LNCAP (cell line): ENCODE measurements around the gene ASPSCR1.

ENCODE experiments used
- CTCF ChIP-seq: fragments of 450-650 bp; IDR thresholded peaks from 2 replicates; pipeline ENCODE4 v1.5.1; 2017; ENCODE audit warnings: mild to moderate bottlenecking

Gene ASPSCR1

GRCh38 chr17:82047914-82048570, 70.6 kb downstream of the ASPSCR1 start:
- no peak for TF ChIP-seq CTCF

DNA sequence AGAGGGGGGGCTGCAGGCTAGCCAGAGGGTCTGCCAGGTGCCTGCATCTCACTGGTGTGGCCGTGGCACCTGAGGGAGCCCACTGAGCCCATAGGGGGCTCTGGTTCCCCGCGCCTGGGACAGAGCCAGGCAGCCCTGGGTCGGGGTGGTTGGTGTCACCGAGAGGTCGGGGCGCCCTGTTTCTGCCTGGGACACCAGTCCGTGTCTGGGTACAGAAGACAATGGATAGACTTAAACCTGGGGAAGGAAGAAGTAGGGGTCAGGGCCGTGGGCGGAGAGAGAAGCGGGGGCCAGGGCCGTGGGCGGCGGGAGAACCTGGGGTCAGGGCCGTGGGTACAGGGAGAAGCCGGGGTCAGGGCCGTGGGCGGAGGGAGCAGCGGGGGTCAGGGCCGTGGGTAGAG, 71.1 kb downstream of the ASPSCR1 start:
- no peak for TF ChIP-seq CTCF

- no peak for TF ChIP-seq CTCF
Measured at GRCh38 chr17:82049106-82049505, 71.7 kb downstream of the ASPSCR1 start.

GRCh38 chr17:82049521-82049971, 72.1 kb downstream of the ASPSCR1 start:
- no peak for TF ChIP-seq CTCF

DNA sequence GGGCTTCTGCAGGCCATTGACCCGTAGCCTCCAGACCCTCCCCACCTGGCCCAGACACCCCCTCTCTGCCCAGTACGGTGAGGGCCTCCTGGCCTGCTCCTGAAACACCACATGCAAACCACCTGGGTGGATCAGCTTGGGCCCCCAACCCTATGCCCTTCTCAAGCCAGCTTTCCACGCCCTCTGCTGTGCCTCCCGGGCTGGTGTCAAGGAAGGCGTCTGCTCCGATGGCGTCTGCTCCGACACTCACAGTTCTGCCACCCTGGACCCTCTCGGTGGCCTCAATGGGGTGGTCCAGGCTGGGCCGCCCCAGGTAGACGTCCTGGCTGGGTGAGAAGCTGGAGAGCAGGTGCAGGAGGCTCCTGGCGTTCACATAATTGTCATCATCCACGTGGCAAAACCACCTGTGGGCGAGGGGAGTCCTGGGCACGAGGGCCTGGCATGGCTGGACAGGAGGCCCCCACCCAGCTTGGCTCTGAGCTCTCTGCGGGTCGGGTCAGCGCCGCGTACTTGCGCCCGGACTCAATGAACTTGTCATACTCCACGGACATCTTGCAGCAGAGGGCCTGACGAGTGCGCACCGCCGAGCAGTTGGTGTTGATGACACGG, 72.8 kb downstream of the ASPSCR1 start:
- no peak for TF ChIP-seq CTCF

DNA sequence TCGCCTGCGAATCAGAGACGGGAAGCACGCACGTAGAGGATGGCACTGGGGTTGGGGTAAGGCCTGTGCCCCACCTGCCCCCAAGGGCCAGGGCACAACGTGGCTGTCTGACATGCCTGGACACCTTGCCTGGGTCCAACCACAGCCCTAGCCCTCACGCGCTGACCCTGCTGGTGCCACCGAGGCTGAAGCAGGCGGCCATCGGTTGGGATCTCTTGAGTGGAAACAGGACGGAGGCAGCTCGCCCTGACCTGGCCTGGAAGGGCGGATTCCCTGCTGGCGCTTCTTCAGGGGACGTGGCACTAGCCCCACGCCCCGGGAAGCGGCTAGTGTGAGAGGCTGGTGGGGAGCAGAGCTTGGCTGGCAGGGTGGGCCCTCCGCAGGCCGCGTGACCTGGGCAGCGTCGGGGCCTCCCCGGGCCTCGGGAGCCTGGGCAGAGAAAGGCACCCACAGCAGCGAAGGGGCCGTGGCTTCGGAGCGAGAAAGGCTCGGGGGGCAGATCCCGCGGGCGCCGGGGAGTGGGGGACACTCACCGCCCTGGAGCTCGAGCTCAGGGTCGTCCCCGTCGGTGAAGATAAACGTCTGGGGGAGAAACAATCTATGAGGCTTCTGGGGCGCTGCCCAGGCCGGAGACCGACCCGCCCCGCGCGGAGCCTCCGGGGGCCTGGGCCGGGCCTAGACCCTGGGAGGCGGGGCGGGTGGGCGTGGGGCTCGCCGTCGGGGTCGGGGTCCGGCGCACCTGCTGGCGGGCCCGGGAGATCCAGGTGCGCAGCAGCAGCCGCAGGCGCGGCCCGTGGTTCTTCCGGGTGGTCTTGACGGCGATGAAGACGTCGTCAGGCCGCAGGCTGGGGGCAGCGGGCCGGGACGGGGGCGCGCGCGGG, 73.6 kb downstream of the ASPSCR1 start:
- TF ChIP-seq CTCF = no peak

- TF ChIP-seq CTCF = no peak
Measured at GRCh38 chr17:82051776-82052637, 74.6 kb downstream of the ASPSCR1 start, which contains the start of the genes GPS1 and RFNG. Gene GPS1, plus strand, starts transcription at chr17:82051898. Its CDS starts 34 bp downstream, at chr17:82051932. Gene RFNG, minus strand, starts transcription at chr17:82051811. Its CDS starts 45 bp downstream, at chr17:82051766.
